ENCODE measurements around the gene CEND1. TPM values are rescaled to one million over a fixed set of nuclear protein-coding genes. Genes with fewer than 3 reads are reported as not detected.
A peak's percentile ranks its signal among the peaks of the same experiment; 100 is the strongest.

The CEND1 gene
- total and polyA plus RNA-seq, 2 donors (not counting 3 experiments of a cell fraction or from before 2014, with no cell fraction given): 0.15 to 0.40 TPM

DNA sequence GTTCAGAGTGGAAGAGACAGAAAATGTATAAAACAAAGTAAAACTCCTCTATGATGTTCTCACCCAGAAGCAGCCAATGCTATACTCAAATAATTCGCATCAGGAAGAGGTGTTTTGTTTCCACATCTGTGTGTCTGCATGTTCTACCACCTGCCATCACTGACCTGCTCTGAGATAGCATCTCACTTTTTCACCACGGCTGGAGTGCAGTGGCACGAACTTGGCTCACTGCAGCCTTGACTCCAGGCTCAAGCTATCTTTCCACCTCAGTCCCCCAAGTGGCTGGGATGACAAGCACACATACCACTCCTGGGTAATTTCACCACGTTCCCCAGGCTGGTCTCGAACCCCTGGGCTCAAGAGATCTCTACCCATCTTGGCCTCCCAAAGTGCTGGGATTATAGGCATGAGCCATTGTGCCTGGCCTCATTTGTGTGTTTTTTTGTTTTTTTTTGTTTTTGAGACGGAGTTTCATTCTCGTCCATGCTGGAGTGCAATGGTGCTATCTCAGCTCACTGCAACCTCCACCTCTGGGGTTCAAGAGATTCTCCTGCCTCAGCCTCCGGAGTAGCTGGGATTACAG lies 28.3 kb downstream of the CEND1 start:
- intact Hi-C loops (cut with micrococcal nuclease) (no loop called here), dilution Hi-C loops (cut with MboI; ENCODE audit: extremely low pct_ligation_motif_present, low sequenced_read_pairs) (no loop called here)
- Histone ChIP-seq H3K79me2 (ENCODE audit: control insufficient read depth, insufficient read depth, low read length) (peaks cover 8% of the 10 kb centered on the region), H3K9ac (replicated peaks; ENCODE audit: extremely low read depth, insufficient read depth, low read length) (no peak overlapping the region), H3K9me1 (replicated peaks; ENCODE audit: control insufficient read depth, extremely low read depth, insufficient read depth, low read length) (no peaks in the 10 kb centered on the region), H3K4me2 (ENCODE audit: insufficient read depth, low read length) (no peak overlapping the region), H4K20me1 (replicated peaks; ENCODE audit: control insufficient read depth, extremely low read depth, insufficient read depth, low read length) (no peaks in the 10 kb centered on the region), H3K27ac (ENCODE audit: insufficient read depth, low read depth, low read length) (no peak overlapping the region), H2AFZ (ENCODE audit: low read depth, low read length) (no peak overlapping the region), H3K36me3 (ENCODE audit: control insufficient read depth in 2 of 2, extremely low read depth in 1 of 2, insufficient read depth in 2 of 2, low read length in 2 of 2) (peaks cover 18 to 38% of the 10 kb centered on the region in 2 experiments), H3K4me1 (ENCODE audit: control insufficient read depth, extremely low read depth, insufficient read depth, low read length) (no peaks in the 10 kb centered on the region), H3K27me3 (ENCODE audit: control insufficient read depth in 2 of 2, insufficient read depth in 2 of 2, low read length in 2 of 2) (no peaks in the 10 kb centered on the region), H3K4me3 (replicated peaks in 1 of 3; ENCODE audit: insufficient read depth in 1 of 3, low read depth in 1 of 3, low read length in 3 of 3) (no peak overlapping the region), H3K9me3 (replicated peaks; ENCODE audit: control insufficient read depth, insufficient read depth, low read length) (no peaks in the 10 kb centered on the region)
- DNase-seq (ENCODE audit: low read depth, low spot score): no peak
- BruUV-seq (replicated peaks): no TSS peak
- ChIA-PET CTCF (interaction anchor here (1.1 to 1.3 kb wide), 2 partner anchors 14 kb away, joined by 4 read pairs; partner anchors contain the start of gene TALDO1), POLR2A (no interaction called here)
- no peak for TF ChIP-seq JUN (IDR thresholded peaks at IDR 0.05; ENCODE audit: borderline replicate concordance, insufficient read depth, insufficient read length, low read depth)
- TF ChIP-seq GATA2 (IDR thresholded peaks at IDR 0.05; ENCODE audit: insufficient read depth, insufficient read length, low read depth, low read length): no peak
- peak; percentile 26 for TF ChIP-seq POLR2A (IDR thresholded peaks at IDR 0.05; ENCODE audit: low read depth, low read length)
- TF ChIP-seq POLR2AphosphoS5 (IDR thresholded peaks at IDR 0.05; ENCODE audit: insufficient read depth, low read depth, low read length): no peak
- FAIRE-seq: no peak

GRCh38 chr11:760236-760635 lies 29.7 kb downstream of the CEND1 start:
- Histone ChIP-seq H3K27me3 (ENCODE audit: control insufficient read depth in 2 of 2, insufficient read depth in 2 of 2, low read length in 2 of 2) (no peaks in the 10 kb centered on the region), H3K79me2 (ENCODE audit: control insufficient read depth, insufficient read depth, low read length) (peaks cover 17% of the 10 kb centered on the region), H3K4me2 (ENCODE audit: insufficient read depth, low read length) (no peak overlapping the region), H3K9me3 (replicated peaks; ENCODE audit: control insufficient read depth, insufficient read depth, low read length) (no peaks in the 10 kb centered on the region), H3K4me3 (replicated peaks in 1 of 3; ENCODE audit: insufficient read depth in 1 of 3, low read depth in 1 of 3, low read length in 3 of 3) (no peak overlapping the region), H3K9me1 (replicated peaks; ENCODE audit: control insufficient read depth, extremely low read depth, insufficient read depth, low read length) (no peaks in the 10 kb centered on the region), H3K9ac (replicated peaks; ENCODE audit: extremely low read depth, insufficient read depth, low read length) (no peak overlapping the region), H3K27ac (ENCODE audit: insufficient read depth, low read depth, low read length) (no peak overlapping the region), H4K20me1 (replicated peaks; ENCODE audit: control insufficient read depth, extremely low read depth, insufficient read depth, low read length) (no peaks in the 10 kb centered on the region), H2AFZ (ENCODE audit: low read depth, low read length) (no peak overlapping the region), H3K36me3 (ENCODE audit: control insufficient read depth in 2 of 2, extremely low read depth in 1 of 2, insufficient read depth in 2 of 2, low read length in 2 of 2) (peaks cover 18 to 42% of the 10 kb centered on the region in 2 experiments), H3K4me1 (ENCODE audit: control insufficient read depth, extremely low read depth, insufficient read depth, low read length) (no peaks in the 10 kb centered on the region)
- no peak for TF ChIP-seq EZH2 (IDR thresholded peaks at IDR 0.05; ENCODE audit: borderline replicate concordance, low read depth, low read length, severe bottlenecking)
- TF ChIP-seq POLR2AphosphoS5 (IDR thresholded peaks at IDR 0.05; ENCODE audit: insufficient read depth, low read depth, low read length): no peak
- no peak for TF ChIP-seq MAX (IDR thresholded peaks at IDR 0.05; ENCODE audit: insufficient read depth, insufficient read length)
- no peak for TF ChIP-seq JUN (IDR thresholded peaks at IDR 0.05; ENCODE audit: borderline replicate concordance, insufficient read depth, insufficient read length, low read depth)
- no peak for TF ChIP-seq FOS (IDR thresholded peaks at IDR 0.05; ENCODE audit: borderline replicate concordance, insufficient read depth, low read length)
- TF ChIP-seq MYC (IDR thresholded peaks at IDR 0.05; ENCODE audit: low read depth, low read length): no peak
- TF ChIP-seq POLR2A (IDR thresholded peaks at IDR 0.05; ENCODE audit: low read depth, low read length): no peak
- TF ChIP-seq GATA2 (IDR thresholded peaks at IDR 0.05; ENCODE audit: insufficient read depth, insufficient read length, low read depth, low read length): no peak
- TF ChIP-seq CTCF (IDR thresholded peaks at IDR 0.05; ENCODE audit: extremely low read depth in 1 of 2, insufficient read depth in 1 of 2, low read depth in 1 of 2, low read length in 2 of 2): no peak
- POLR2A ChIA-PET: no interaction called here
- dilution Hi-C loops (cut with MboI; ENCODE audit: extremely low pct_ligation_motif_present, low sequenced_read_pairs) (no loop called here), intact Hi-C loops (cut with micrococcal nuclease) (no loop called here)
- DNase-seq (ENCODE audit: low read depth, low spot score) (no peak), FAIRE-seq (no peak)
- BruUV-seq (replicated peaks): no TSS peak
- CTCF ChIA-PET: interaction anchor here (1.3 to 2.3 kb wide), 2 partner anchors 10 to 12 kb away, joined by 3 to 10 read pairs; partner anchors contain the start of gene TALDO1
